Tibial nerve (tissue), 4 donors: ENCODE measurements around the gene CTNNA2. TPM values are rescaled to one million over a fixed set of nuclear protein-coding genes. Genes with fewer than 3 reads are reported as not detected.

Experiments
- DNase-seq, 2 donors: peaks; one replicate each; pipeline ENCODE4 v3.0.0-alpha.2; 2019; ENCODE audit warnings: low spot score in 2 of 2
- H3K27ac ChIP-seq, 4 donors: fragments of 200-600 bp; sonication (generic) in 3 of 4; one replicate each; pipeline ENCODE4 v1.5.1; 2017 to 2019; ENCODE audit warnings: mild to moderate bottlenecking in 1 of 4
- H3K27me3 ChIP-seq, 2 donors: fragments of 200-600 bp; sonication (generic) in 1 of 2; one replicate each; pipeline versions ENCODE4 v1.5.1 to v1.6.0; 2017 to 2019
- H3K36me3 ChIP-seq, 3 donors: fragments of 200-600 bp; sonication (generic); one replicate each; pipeline ENCODE4 v1.5.1; 2018 to 2019
- H3K4me1 ChIP-seq, 4 donors: fragments of 200-600 bp; sonication (generic) in 3 of 4; one replicate each; pipeline ENCODE4 v1.5.1; 2017 to 2019
- H3K4me3 ChIP-seq, 4 donors: fragments of 200-600 bp; sonication (generic) in 3 of 4; one replicate each; pipeline ENCODE4 v1.5.1; 2017 to 2019; ENCODE audit warnings: mild to moderate bottlenecking in 1 of 4, moderate library complexity in 1 of 4
- H3K9me3 ChIP-seq, 4 donors: fragments of 200-600 bp; sonication (generic) in 3 of 4; one replicate each; pipeline ENCODE4 v1.5.1; 2017 to 2019
- EP300 ChIP-seq, 2 donors: sonication (generic); formaldehyde crosslinking; IDR thresholded peaks; one replicate each; pipeline ENCODE4 v1.6.1; 2017; ENCODE audit warnings: antibody characterized with exemption in 2 of 2, mild to moderate bottlenecking in 1 of 2
- POLR2A ChIP-seq, 2 donors: fragments of 450-650 bp; IDR thresholded peaks; one replicate each; pipeline ENCODE4 v1.6.1; 2017; ENCODE audit warnings: antibody characterized with exemption in 2 of 2, mild to moderate bottlenecking in 2 of 2, moderate library complexity in 2 of 2
- WGBS, 2 donors: methylation state at CpG; one replicate each; pipeline ENCODE4 v1.1.5; 2018; 5-methylcytosine and 5-hydroxymethylcytosine counted together
- total RNA-seq, 4 donors: library from RNA; depleted of rRNA; stranded (reverse); fragments of >200 nt; gene quantifications; one replicate each; pipeline ENCODE4 v1.1.0, GENCODE V29; 2016
- TF ChIP-seq, protein P1 (sequence below), 5 experiments: fragments of 200-600 bp in 3 of 5; fragments of 450-650 bp in 2 of 5; sonication (generic) in 3 of 5; IDR thresholded peaks; one replicate each; pipeline ENCODE4 v1.5.1; 2016 to 2019; ENCODE audit warnings: antibody characterized with exemption in 5 of 5, mild to moderate bottlenecking in 3 of 5, moderate library complexity in 2 of 5

Gene CTNNA2
- total RNA-seq, 4 donors from 2014 or later: 0.39 to 3.3 (median 0.75) TPM

GRCh38 chr2:80525152-80525551, 1012.3 kb downstream of the CTNNA2 start:
- no peak for DNase-seq
- Histone ChIP-seq H3K4me1 (no peaks in the 10 kb centered on the region), H3K27ac (no peak overlapping the region), H3K27me3 (no peaks in the 10 kb centered on the region), H3K9me3 (no peaks in the 10 kb centered on the region), H3K4me3 (no peak overlapping the region), H3K36me3 (no peaks in the 10 kb centered on the region)
- no peak for TF ChIP-seq POLR2A (IDR thresholded peaks at IDR 0.05)
- TF ChIP-seq EP300 (IDR thresholded peaks at IDR 0.05): no peak
- TF ChIP-seq, protein P1, sequence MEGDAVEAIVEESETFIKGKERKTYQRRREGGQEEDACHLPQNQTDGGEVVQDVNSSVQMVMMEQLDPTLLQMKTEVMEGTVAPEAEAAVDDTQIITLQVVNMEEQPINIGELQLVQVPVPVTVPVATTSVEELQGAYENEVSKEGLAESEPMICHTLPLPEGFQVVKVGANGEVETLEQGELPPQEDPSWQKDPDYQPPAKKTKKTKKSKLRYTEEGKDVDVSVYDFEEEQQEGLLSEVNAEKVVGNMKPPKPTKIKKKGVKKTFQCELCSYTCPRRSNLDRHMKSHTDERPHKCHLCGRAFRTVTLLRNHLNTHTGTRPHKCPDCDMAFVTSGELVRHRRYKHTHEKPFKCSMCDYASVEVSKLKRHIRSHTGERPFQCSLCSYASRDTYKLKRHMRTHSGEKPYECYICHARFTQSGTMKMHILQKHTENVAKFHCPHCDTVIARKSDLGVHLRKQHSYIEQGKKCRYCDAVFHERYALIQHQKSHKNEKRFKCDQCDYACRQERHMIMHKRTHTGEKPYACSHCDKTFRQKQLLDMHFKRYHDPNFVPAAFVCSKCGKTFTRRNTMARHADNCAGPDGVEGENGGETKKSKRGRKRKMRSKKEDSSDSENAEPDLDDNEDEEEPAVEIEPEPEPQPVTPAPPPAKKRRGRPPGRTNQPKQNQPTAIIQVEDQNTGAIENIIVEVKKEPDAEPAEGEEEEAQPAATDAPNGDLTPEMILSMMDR (IDR thresholded peaks at IDR 0.05): no peak
- WGBS, 2 donors: 51 to 62% methylated on average over 2 of the region's 2 CpGs

DNA sequence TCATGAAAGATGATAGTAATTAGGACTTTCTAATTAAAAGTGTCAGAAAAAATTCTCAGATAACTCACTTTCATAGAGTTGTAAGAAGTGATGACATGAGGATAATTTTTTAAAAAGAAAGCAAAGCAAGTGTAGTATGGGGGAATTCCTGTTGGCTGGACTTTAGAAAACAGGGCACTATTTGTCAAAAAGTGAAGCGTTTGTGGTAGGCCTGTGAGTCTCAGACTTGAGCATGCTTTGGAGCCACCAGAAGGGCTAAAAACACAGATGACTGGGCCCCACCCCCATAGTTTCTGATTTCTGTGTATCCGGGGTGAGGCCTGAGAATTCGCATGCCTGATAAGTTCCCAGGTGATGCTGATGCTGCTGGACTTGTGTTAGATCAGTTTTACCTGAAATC, 1014.3 kb downstream of the CTNNA2 start:
- TF ChIP-seq, protein P1 (IDR thresholded peaks at IDR 0.05): no peak
- no peak for TF ChIP-seq EP300 (IDR thresholded peaks at IDR 0.05)
- TF ChIP-seq POLR2A (IDR thresholded peaks at IDR 0.05): no peak
- no peaks in the 10 kb centered on the region for H3K27me3 ChIP-seq
- no peaks in the 10 kb centered on the region for H3K4me1 ChIP-seq
- H3K9me3 ChIP-seq: no peaks in the 10 kb centered on the region
- H3K36me3 ChIP-seq: no peaks in the 10 kb centered on the region
- no peak overlapping the region for H3K4me3 ChIP-seq
- DNase-seq: no peak
- no peak overlapping the region for H3K27ac ChIP-seq
- 74 to 85% methylated on average over 3 of the region's 3 CpGs for WGBS, 2 donors

- no peak for DNase-seq
- no peak overlapping the region for H3K4me3 ChIP-seq
- H3K36me3 ChIP-seq: no peaks in the 10 kb centered on the region
- no peaks in the 10 kb centered on the region for H3K4me1 ChIP-seq
- no peaks in the 10 kb centered on the region for H3K27me3 ChIP-seq
- H3K9me3 ChIP-seq: no peaks in the 10 kb centered on the region
- no peak for TF ChIP-seq POLR2A (IDR thresholded peaks at IDR 0.05)
- no peak for TF ChIP-seq EP300 (IDR thresholded peaks at IDR 0.05)
- TF ChIP-seq, protein P1 (IDR thresholded peaks at IDR 0.05): no peak
- no peak overlapping the region for H3K27ac ChIP-seq
- 66 to 69% methylated on average over 7 of the region's 7 CpGs for WGBS, 2 donors
These were observed 1016.8 kb downstream of the CTNNA2 start for GRCh38 chr2:80529466-80530165.

DNA sequence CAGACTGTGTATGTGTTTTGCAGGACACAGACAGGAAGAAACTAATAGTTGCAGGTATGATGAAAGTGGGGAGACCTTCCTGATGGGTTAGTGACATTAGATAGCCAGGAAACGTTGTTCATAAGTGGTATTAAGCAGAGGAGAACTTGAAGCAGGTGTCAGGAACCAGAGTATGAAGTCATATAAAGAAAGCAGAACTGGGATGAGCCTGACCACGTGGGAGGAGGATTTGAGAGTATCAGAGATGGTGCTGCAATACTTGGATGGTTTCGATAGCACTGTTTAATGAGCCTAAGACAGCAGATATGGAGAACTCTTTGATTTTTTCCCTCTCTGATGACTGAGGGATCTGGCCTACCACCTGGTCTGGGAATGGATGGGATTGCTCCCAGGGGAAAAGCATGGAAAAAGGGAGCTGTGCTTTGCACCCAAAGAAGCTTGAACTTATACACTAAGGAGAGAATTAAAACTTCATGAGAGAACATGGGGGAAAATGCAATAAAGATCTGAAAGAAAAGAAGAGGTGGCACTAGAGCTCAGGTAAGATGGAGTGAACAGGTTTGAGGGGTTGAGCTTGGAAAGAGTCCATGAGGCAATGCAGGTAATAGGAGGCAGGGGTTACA, 1017.7 kb downstream of the CTNNA2 start:
- DNase-seq: no peak
- TF ChIP-seq POLR2A (IDR thresholded peaks at IDR 0.05) (no peak), EP300 (IDR thresholded peaks at IDR 0.05) (no peak)
- TF ChIP-seq, protein P1 (IDR thresholded peaks at IDR 0.05): no peak
- H3K4me1 ChIP-seq: no peaks in the 10 kb centered on the region
- H3K27ac ChIP-seq: no peak overlapping the region
- no peaks in the 10 kb centered on the region for H3K9me3 ChIP-seq
- WGBS, 2 donors: 65 to 69% methylated on average over 3 of the region's 3 CpGs
- H3K36me3 ChIP-seq: no peaks in the 10 kb centered on the region
- no peaks in the 10 kb centered on the region for H3K27me3 ChIP-seq
- H3K4me3 ChIP-seq: no peak overlapping the region

GRCh38 chr2:80531319-80531718, 1018.5 kb downstream of the CTNNA2 start:
- 80 to 84% methylated on average over 1 of the region's 1 CpG for WGBS, 2 donors
- DNase-seq: no peak
- Histone ChIP-seq H3K4me3 (no peak overlapping the region), H3K27me3 (no peaks in the 10 kb centered on the region), H3K9me3 (no peaks in the 10 kb centered on the region), H3K36me3 (no peaks in the 10 kb centered on the region), H3K27ac (no peak overlapping the region), H3K4me1 (no peaks in the 10 kb centered on the region)
- no peak for TF ChIP-seq EP300 (IDR thresholded peaks at IDR 0.05)
- TF ChIP-seq, protein P1 (IDR thresholded peaks at IDR 0.05): no peak
- TF ChIP-seq POLR2A (IDR thresholded peaks at IDR 0.05): no peak
